Smooth muscle cell (in vitro differentiated cells): ENCODE results near the gene STAC3. TPM values are rescaled to one million over a fixed set of nuclear protein-coding genes. Genes with fewer than 3 reads are reported as not detected.

Source experiments
- DNase-seq: peaks from one replicate; lab custom pipeline; 2025; ENCODE audit not compliant: unreplicated experiment; lab: John Stamatoyannopoulos, UW
- H2AFZ ChIP-seq: fragments of 200-600 bp; sonication (generic); 2 replicates; pipeline ENCODE4 v1.6.0; 2016; ENCODE audit warnings: antibody characterized with exemption, low read depth, mild to moderate bottlenecking
- H3F3A ChIP-seq: fragments of 200-600 bp; sonication (generic); 2 replicates; pipeline ENCODE4 v1.6.0; 2017; ENCODE audit warnings: antibody characterized with exemption, low read depth
- H3K27ac ChIP-seq: fragments of 200-600 bp; sonication (generic); 2 replicates; pipeline ENCODE4 v1.5.1; 2016; ENCODE audit warnings: low read depth, mild to moderate bottlenecking
- H3K27me3 ChIP-seq: fragments of 200-600 bp; sonication (generic); 2 replicates; pipeline ENCODE4 v1.6.1; 2016; ENCODE audit warnings: low read depth, mild to moderate bottlenecking
- H3K36me3 ChIP-seq: fragments of 200-600 bp; sonication (generic); 2 replicates; pipeline ENCODE4 v1.5.1; 2016; ENCODE audit warnings: low read depth
- H3K4me1 ChIP-seq: fragments of 200-600 bp; sonication (generic); 2 replicates; pipeline ENCODE4 v1.5.1; 2016; ENCODE audit warnings: low read depth
- H3K4me2 ChIP-seq: fragments of 200-600 bp; sonication (generic); 2 replicates; pipeline ENCODE4 v1.6.0; 2016; ENCODE audit warnings: mild to moderate bottlenecking
- H3K4me3 ChIP-seq: fragments of 200-600 bp; sonication (generic); 2 replicates; pipeline ENCODE4 v1.5.1; 2016; ENCODE audit warnings: mild to moderate bottlenecking
- H3K79me2 ChIP-seq: fragments of 200-600 bp; sonication (generic); 2 replicates; pipeline ENCODE4 v1.6.0; 2016; ENCODE audit warnings: low read depth, mild to moderate bottlenecking
- H3K9ac ChIP-seq: fragments of 200-600 bp; sonication (generic); 2 replicates; pipeline ENCODE4 v1.6.0; 2016; ENCODE audit warnings: low read depth
- H3K9me3 ChIP-seq: fragments of 200-600 bp; sonication (generic); replicated peaks from 2 replicates; pipeline ENCODE4 v1.5.1; 2016; ENCODE audit warnings: low read depth
- H4K20me1 ChIP-seq: fragments of 200-600 bp; sonication (generic); 2 replicates; pipeline ENCODE4 v1.6.0; 2016; ENCODE audit warnings: low read depth
- CTCF ChIP-seq: fragments of 200-600 bp; sonication (generic); IDR thresholded peaks from 2 replicates; pipeline ENCODE4 v1.5.1; 2017; ENCODE audit warnings: borderline replicate concordance, mild to moderate bottlenecking, antibody characterized with exemption; ENCODE audit not compliant: insufficient read depth, poor library complexity, severe bottlenecking
- WGBS: methylation state at CpG from one replicate; pipeline ENCODE4 v1.1.7; 2016; ENCODE audit warnings: low lambda C conversion rate; 5-methylcytosine and 5-hydroxymethylcytosine counted together
- polyA plus RNA-seq: library from polyadenylated mRNA; unstranded; fragments of >200 nt; fragmentation: Nextera tagmentation; extraction: Ambion mirVana; gene quantifications from 2 replicates; pipeline ENCODE4 v1.2.1, GENCODE V29; 2016
- total RNA-seq: library from RNA; depleted of rRNA; stranded (reverse); fragments of >200 nt; gene quantifications from 2 replicates; pipeline ENCODE4 v1.2.3, GENCODE V29; 2014

The STAC3 gene
- total and polyA plus RNA-seq, 2 experiments from 2014 or later, result 1.4 TPM; not detected in 1

GRCh38 chr12:57254506-57255280, 3.7 kb upstream of the STAC3 start:
- Histone ChIP-seq H3F3A (no peaks in the 10 kb centered on the region), H3K9ac (no peak overlapping the region), H3K4me2 (no peak overlapping the region), H3K36me3 (no peaks in the 10 kb centered on the region), H3K9me3 (no peaks in the 10 kb centered on the region), H4K20me1 (no peaks in the 10 kb centered on the region), H3K4me3 (no peak overlapping the region), H3K27ac (no peak overlapping the region), H3K27me3 (no peaks in the 10 kb centered on the region), H2AFZ (no peak overlapping the region), H3K79me2 (no peaks in the 10 kb centered on the region), H3K4me1 (no peaks in the 10 kb centered on the region)
- no peak for TF ChIP-seq CTCF
- 96% methylated on average over 14 of the region's 14 CpGs for WGBS
- DNase-seq, result no peak

GRCh38 chr12:57250541-57250940, 446 bp downstream of the STAC3 start:
- H4K20me1 ChIP-seq, result no peaks in the 10 kb centered on the region
- no peak overlapping the region for H3K4me3 ChIP-seq
- WGBS, result 88% methylated on average over 3 of the region's 3 CpGs
- no peaks in the 10 kb centered on the region for H3K36me3 ChIP-seq
- no peaks in the 10 kb centered on the region for H3F3A ChIP-seq
- no peaks in the 10 kb centered on the region for H3K79me2 ChIP-seq
- H3K27me3 ChIP-seq, result no peaks in the 10 kb centered on the region
- no peak for TF ChIP-seq CTCF
- no peak overlapping the region for H3K4me2 ChIP-seq
- H3K9ac ChIP-seq, result no peak overlapping the region
- no peak overlapping the region for H2AFZ ChIP-seq
- H3K4me1 ChIP-seq, result no peaks in the 10 kb centered on the region
- H3K9me3 ChIP-seq, result no peaks in the 10 kb centered on the region
- no peak overlapping the region for H3K27ac ChIP-seq
- no peak for DNase-seq

- Histone ChIP-seq H3F3A (no peaks in the 10 kb centered on the region), H3K4me3 (no peak overlapping the region), H3K9me3 (no peaks in the 10 kb centered on the region), H3K27ac (no peak overlapping the region), H3K9ac (no peak overlapping the region), H3K79me2 (no peaks in the 10 kb centered on the region), H3K36me3 (no peaks in the 10 kb centered on the region), H4K20me1 (peaks cover 5% of the 10 kb centered on the region), H3K4me1 (no peaks in the 10 kb centered on the region), H2AFZ (no peak overlapping the region), H3K27me3 (no peaks in the 10 kb centered on the region), H3K4me2 (no peak overlapping the region)
- TF ChIP-seq CTCF, result no peak
- no peak for DNase-seq
- 90% methylated on average over 7 of the region's 7 CpGs for WGBS
Measured at GRCh38 chr12:57248934-57249742, 1.8 kb downstream of the STAC3 start.
